KMS-11 (cell line): ENCODE results near the gene MYZAP.

Experiments
- H2AFZ ChIP-seq: fragments of 200-600 bp; sonication (generic); 2 replicates; pipeline ENCODE4 v1.6.1; 2016; ENCODE audit warnings: antibody characterized with exemption, mixed run types, low read depth
- H3K27ac ChIP-seq: fragments of 200-600 bp; sonication (generic); 2 replicates; pipeline ENCODE4 v1.6.1; 2016; ENCODE audit warnings: mild to moderate bottlenecking, mixed run types
- H3K27me3 ChIP-seq: fragments of 200-600 bp; sonication (generic); 2 replicates; pipeline ENCODE4 v1.6.1; 2017; ENCODE audit warnings: mild to moderate bottlenecking, low read depth, mixed run types, moderate library complexity; ENCODE audit not compliant: insufficient read depth
- H3K36me3 ChIP-seq: fragments of 200-600 bp; sonication (generic); 2 replicates; pipeline ENCODE4 v1.6.1; 2017; ENCODE audit warnings: mild to moderate bottlenecking, mixed run types; ENCODE audit not compliant: insufficient read depth
- H3K4me1 ChIP-seq: fragments of 200-600 bp; sonication (generic); 2 replicates; pipeline ENCODE4 v1.6.1; 2016; ENCODE audit warnings: mild to moderate bottlenecking, low read depth, mixed run types; ENCODE audit not compliant: poor library complexity, severe bottlenecking
- H3K4me2 ChIP-seq: fragments of 200-600 bp; sonication (generic); 2 replicates; pipeline ENCODE4 v1.7.0; 2016; ENCODE audit warnings: mild to moderate bottlenecking, mixed run types
- H3K4me3 ChIP-seq: fragments of 200-600 bp; sonication (generic); IDR thresholded peaks from 2 replicates; pipeline ENCODE4 v1.6.1; 2017; ENCODE audit warnings: low read depth, low read length, mixed read lengths; ENCODE audit not compliant: insufficient read depth
- H3K79me2 ChIP-seq: fragments of 200-600 bp; sonication (generic); 2 replicates; pipeline ENCODE4 v1.6.1; 2016; ENCODE audit warnings: low read depth, mixed run types; ENCODE audit not compliant: insufficient read depth
- H3K9ac ChIP-seq: fragments of 200-600 bp; sonication (generic); 2 replicates; pipeline ENCODE4 v1.6.1; 2016; ENCODE audit warnings: mild to moderate bottlenecking, mixed run types
- H4K20me1 ChIP-seq: fragments of 200-600 bp; sonication (generic); 2 replicates; pipeline ENCODE4 v1.6.1; 2016; ENCODE audit warnings: mild to moderate bottlenecking, mixed run types; ENCODE audit not compliant: insufficient read depth
- CTCF ChIP-seq: fragments of 200-600 bp; sonication (generic); conservative IDR thresholded peaks from 2 replicates; pipeline ENCODE4 v1.6.1; 2017; ENCODE audit warnings: low read depth, mild to moderate bottlenecking, antibody characterized with exemption, low read length, moderate library complexity, mixed read lengths

Gene MYZAP

GRCh38 chr15:57550640-57551039, 41.1 kb upstream of the MYZAP start:
- Histone ChIP-seq H3K4me2 (no peak overlapping the region), H2AFZ (no peak overlapping the region), H3K36me3 (no peaks in the 10 kb centered on the region), H3K79me2 (no peaks in the 10 kb centered on the region), H3K27ac (no peak overlapping the region), H3K27me3 (no peaks in the 10 kb centered on the region), H3K4me1 (no peaks in the 10 kb centered on the region), H3K4me3 (no peak overlapping the region), H3K9ac (no peak overlapping the region), H4K20me1 (no peaks in the 10 kb centered on the region)
- TF ChIP-seq CTCF = no peak

DNA sequence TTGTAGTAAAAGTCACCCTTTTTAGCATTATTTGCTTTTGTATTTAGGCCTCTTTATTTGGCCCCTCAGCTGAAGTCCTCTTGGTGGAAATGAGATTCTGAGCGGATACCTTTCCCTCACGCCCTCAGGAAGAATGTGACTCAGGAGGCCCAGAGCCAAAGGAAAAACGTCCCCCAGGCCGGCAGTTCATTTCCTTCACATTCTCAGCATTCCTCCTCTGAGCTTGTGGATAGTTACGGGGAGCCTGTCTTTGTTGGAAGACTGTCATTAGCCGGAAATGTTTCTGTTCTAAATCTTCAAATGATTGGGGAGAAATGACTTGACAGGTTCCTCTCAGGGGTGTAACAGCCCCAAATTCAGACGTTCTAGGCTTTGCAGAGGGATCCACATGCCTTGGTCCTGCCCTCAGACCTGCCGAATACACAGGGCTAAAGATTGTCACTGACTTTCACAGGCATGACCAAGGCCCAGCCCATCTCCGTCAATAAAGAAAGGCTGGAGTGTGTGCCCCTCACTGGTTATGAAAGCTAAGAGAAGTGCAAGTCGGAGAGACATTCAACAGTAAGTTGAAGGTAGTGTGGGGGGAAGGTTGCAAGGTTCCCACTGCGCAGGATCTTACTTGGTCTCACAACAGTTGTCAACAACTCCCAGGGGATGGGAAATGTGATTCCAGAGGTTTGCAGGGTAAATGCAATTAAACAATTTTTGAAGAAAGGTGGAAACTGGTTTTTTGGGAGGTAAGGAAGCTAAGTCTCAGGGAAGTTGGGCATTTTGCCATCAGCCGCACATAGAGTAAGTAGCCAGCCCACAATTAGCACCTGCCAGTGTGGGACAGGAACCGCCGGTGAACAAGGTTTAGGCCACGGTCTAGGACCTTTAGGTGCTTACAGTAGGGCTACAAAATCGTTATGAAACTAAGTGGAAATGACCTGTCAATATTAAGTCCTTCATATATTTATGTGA, 39.7 kb upstream of the MYZAP start:
- H3K79me2 ChIP-seq = no peaks in the 10 kb centered on the region
- no peak overlapping the region for H3K27ac ChIP-seq
- H2AFZ ChIP-seq = no peak overlapping the region
- no peak for TF ChIP-seq CTCF
- no peak overlapping the region for H3K4me3 ChIP-seq
- no peaks in the 10 kb centered on the region for H4K20me1 ChIP-seq
- no peaks in the 10 kb centered on the region for H3K36me3 ChIP-seq
- H3K4me2 ChIP-seq = no peak overlapping the region
- no peaks in the 10 kb centered on the region for H3K27me3 ChIP-seq
- H3K9ac ChIP-seq = no peak overlapping the region
- H3K4me1 ChIP-seq = no peaks in the 10 kb centered on the region

GRCh38 chr15:57552678-57553334, 38.9 kb upstream of the MYZAP start:
- no peak overlapping the region for H3K9ac ChIP-seq
- H3K4me1 ChIP-seq = no peaks in the 10 kb centered on the region
- H3K4me3 ChIP-seq = no peak overlapping the region
- no peak overlapping the region for H3K27ac ChIP-seq
- H3K4me2 ChIP-seq = no peak overlapping the region
- no peaks in the 10 kb centered on the region for H3K79me2 ChIP-seq
- H3K27me3 ChIP-seq = no peaks in the 10 kb centered on the region
- TF ChIP-seq CTCF = no peak
- H4K20me1 ChIP-seq = no peaks in the 10 kb centered on the region
- H2AFZ ChIP-seq = no peak overlapping the region
- no peaks in the 10 kb centered on the region for H3K36me3 ChIP-seq

GRCh38 chr15:57553526-57553925, 38.2 kb upstream of the MYZAP start:
- H3K79me2 ChIP-seq = no peaks in the 10 kb centered on the region
- H4K20me1 ChIP-seq = no peaks in the 10 kb centered on the region
- H3K9ac ChIP-seq = no peak overlapping the region
- H3K4me2 ChIP-seq = no peak overlapping the region
- H3K4me3 ChIP-seq = no peak overlapping the region
- no peaks in the 10 kb centered on the region for H3K4me1 ChIP-seq
- H3K27me3 ChIP-seq = no peaks in the 10 kb centered on the region
- no peak overlapping the region for H3K27ac ChIP-seq
- no peak overlapping the region for H2AFZ ChIP-seq
- no peak for TF ChIP-seq CTCF
- no peaks in the 10 kb centered on the region for H3K36me3 ChIP-seq
